WERI-Rb-1 (cell line): ENCODE data around the gene P2RY12.

ENCODE experiments used
- DNase-seq: peaks from one replicate; pipeline ENCODE4 v3.0.0-alpha.2; 2020
- H3K27ac ChIP-seq: fragments of 250-450 bp; sonication (Bioruptor Pico); 2 replicates; pipeline ENCODE4 v1.5.1; 2020; ENCODE audit warnings: mild to moderate bottlenecking, moderate library complexity
- H3K27me3 ChIP-seq: fragments of 250-450 bp; sonication (Bioruptor Pico); 2 replicates; pipeline ENCODE4 v1.5.1; 2021; ENCODE audit warnings: mild to moderate bottlenecking, low read depth, moderate library complexity; ENCODE audit not compliant: insufficient read depth, severe bottlenecking
- H3K36me3 ChIP-seq: fragments of 250-450 bp; sonication (Bioruptor Pico); 2 replicates; pipeline ENCODE4 v1.5.1; 2020; ENCODE audit warnings: mild to moderate bottlenecking, moderate library complexity
- H3K4me3 ChIP-seq: 2 replicates; pipeline ENCODE4 v1.5.1; 2011; ENCODE audit warnings: low read depth, mild to moderate bottlenecking, control low read depth, low read length
- H3K9me3 ChIP-seq: fragments of 250-450 bp; sonication (Bioruptor Pico); 2 replicates; pipeline ENCODE4 v1.5.1; 2021; ENCODE audit warnings: mild to moderate bottlenecking, moderate library complexity; ENCODE audit not compliant: severe bottlenecking
- TF ChIP-seq, protein P1 (sequence below): IDR thresholded peaks from 2 replicates; pipeline ENCODE4 v1.5.1; 2011; ENCODE audit warnings: low read depth, mild to moderate bottlenecking, control low read depth, inconsistent platforms, low read length

Gene P2RY12

DNA sequence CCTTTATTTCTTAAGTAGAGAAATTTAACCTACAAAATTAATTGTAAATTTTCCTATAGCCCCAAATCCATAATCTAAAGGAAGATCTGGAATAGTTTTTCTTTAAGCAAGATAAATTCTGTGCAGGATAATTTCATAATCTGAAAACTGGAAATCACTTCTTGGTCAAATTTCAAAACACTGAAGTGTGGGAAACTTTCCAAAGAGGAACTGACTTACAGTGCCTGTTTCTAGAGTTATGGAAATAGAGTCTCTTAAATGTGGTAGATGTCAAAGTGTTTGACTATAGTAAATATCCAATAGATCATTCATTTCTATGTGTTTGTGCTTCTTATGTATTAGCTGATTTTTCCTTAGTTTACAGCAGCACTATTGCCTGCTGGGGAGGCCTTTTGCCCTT, 53.7 kb downstream of the P2RY12 start:
- no peak overlapping the region for H3K4me3 ChIP-seq
- no peaks in the 10 kb centered on the region for H3K27me3 ChIP-seq
- DNase-seq, result no peak
- TF ChIP-seq, protein P1, sequence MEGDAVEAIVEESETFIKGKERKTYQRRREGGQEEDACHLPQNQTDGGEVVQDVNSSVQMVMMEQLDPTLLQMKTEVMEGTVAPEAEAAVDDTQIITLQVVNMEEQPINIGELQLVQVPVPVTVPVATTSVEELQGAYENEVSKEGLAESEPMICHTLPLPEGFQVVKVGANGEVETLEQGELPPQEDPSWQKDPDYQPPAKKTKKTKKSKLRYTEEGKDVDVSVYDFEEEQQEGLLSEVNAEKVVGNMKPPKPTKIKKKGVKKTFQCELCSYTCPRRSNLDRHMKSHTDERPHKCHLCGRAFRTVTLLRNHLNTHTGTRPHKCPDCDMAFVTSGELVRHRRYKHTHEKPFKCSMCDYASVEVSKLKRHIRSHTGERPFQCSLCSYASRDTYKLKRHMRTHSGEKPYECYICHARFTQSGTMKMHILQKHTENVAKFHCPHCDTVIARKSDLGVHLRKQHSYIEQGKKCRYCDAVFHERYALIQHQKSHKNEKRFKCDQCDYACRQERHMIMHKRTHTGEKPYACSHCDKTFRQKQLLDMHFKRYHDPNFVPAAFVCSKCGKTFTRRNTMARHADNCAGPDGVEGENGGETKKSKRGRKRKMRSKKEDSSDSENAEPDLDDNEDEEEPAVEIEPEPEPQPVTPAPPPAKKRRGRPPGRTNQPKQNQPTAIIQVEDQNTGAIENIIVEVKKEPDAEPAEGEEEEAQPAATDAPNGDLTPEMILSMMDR, result no peak
- H3K27ac ChIP-seq, result no peak overlapping the region
- no peaks in the 10 kb centered on the region for H3K9me3 ChIP-seq
- H3K36me3 ChIP-seq, result no peaks in the 10 kb centered on the region

DNA sequence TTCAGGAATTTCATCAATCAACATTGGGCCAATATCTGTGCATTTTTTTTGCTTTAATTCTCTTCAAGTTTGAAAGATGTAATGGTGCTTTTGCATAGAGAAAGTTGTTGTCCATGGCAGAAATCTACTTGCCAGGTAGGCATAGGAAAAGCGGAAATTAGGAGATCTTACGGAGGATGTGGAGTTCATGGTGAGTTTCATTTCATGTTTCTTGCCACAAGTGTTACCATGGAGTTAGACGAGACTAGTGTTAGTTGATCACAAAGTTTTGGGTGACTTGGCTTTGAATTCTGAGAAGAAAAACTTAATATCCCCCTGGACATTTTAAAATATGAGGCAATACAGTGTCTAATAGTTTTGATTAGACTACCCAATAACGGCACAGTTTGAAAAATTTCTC, 54.2 kb downstream of the P2RY12 start:
- no peak for DNase-seq
- H3K27ac ChIP-seq, result no peak overlapping the region
- TF ChIP-seq, protein P1, result no peak
- no peak overlapping the region for H3K4me3 ChIP-seq
- no peaks in the 10 kb centered on the region for H3K9me3 ChIP-seq
- no peaks in the 10 kb centered on the region for H3K36me3 ChIP-seq
- H3K27me3 ChIP-seq, result no peaks in the 10 kb centered on the region

DNA sequence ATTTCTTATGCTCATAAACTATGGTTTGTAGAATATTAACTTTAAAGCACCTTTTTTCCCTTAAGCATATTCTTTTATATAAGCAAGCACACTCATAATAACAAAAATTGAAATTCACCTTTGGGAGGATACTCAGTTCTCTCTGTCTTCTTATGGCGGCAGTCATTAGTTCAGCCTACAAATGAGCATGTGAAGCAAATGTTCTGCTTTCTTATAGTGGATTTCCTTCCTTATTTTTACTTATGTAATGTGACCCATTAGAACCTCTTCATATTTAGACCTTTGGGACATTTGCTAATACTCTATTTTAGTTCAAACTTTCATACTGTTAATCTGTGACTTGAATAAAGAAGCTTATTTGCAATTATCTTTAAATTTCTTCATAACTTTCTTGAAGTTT, 55.2 kb downstream of the P2RY12 start, which contains the start of gene P2RY13:
Gene P2RY13, minus strand, starts transcription at position 187 of the 400 bp plus-strand sequence. Its CDS starts 21 bp downstream, at position 166.
- Histone ChIP-seq H3K27me3 (no peaks in the 10 kb centered on the region), H3K36me3 (no peaks in the 10 kb centered on the region), H3K9me3 (no peaks in the 10 kb centered on the region), H3K27ac (no peak within 1 kb of the TSS), H3K4me3 (no peak within 1 kb of the TSS)
- DNase-seq, result no peak
- TF ChIP-seq, protein P1, result no peak

DNA sequence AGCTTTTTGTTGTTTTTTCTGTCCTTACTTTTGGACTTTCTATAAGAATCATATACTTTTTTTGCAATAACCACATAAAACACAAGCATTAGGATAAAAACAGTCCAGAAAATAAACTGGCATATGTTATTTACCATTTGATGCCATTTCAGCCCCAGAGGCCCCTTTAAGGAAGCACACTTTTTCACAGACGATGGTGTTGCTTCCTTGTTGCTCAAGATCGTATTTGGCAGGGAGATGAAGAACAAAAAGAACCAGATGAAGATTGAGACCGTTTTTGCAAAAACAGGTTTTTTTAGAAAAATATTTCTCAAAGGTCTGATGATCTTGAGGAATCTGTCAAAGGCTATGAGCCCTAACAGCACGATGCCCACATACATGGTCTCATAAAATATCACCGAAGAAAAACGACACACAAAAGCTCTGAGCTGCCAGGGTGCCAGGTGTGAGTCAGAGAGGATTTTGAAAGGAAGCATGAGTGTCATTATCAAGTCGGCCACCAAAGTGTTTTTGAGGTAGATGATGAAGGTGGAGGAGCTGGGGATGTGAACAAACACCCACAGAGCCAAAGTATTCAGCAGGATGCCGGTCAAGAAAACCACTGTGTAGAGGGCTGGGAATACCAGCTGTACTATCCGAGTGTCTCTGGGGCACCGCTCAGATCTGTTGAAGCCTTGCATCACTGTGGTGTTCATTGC, 56.1 kb downstream of the P2RY12 start:
- Histone ChIP-seq H3K27ac (no peak overlapping the region), H3K4me3 (no peak overlapping the region), H3K9me3 (no peaks in the 10 kb centered on the region), H3K36me3 (no peaks in the 10 kb centered on the region), H3K27me3 (peaks cover 5% of the 10 kb centered on the region)
- no peak for DNase-seq
- TF ChIP-seq, protein P1, result no peak

DNA sequence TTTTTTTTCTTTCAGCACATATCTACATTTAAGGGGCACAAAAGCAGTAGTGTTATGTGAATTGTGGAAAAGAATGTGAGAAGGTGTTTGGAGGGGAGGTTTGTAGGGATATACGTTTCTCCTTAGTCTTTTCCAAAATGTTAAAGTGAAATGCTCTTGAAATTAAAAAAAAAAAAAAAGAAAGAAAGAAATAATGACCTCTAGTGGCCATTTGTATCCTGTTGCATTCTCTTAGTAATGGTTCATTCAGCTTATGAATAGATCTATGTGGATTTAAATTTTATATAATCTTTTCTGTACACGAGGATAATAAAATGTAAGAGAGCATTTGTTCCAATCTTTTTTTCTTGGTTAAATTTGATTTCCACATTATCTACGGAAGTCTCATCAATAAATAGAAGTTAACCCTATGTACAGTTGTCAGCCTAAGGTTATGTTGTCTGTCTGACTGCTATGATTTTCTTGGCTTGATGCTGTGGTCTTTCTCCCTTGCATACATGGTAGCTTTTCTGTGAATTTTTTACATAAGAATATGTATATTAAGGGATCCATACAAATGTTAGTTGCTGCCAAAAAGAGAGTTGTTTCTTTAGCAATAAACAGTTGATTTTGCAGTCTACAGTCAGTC, 56.9 kb downstream of the P2RY12 start:
- TF ChIP-seq, protein P1, result no peak
- Histone ChIP-seq H3K27ac (no peak overlapping the region), H3K4me3 (no peak overlapping the region), H3K9me3 (no peaks in the 10 kb centered on the region), H3K36me3 (no peaks in the 10 kb centered on the region), H3K27me3 (peaks cover 5% of the 10 kb centered on the region)
- no peak for DNase-seq
